GM19467 (cell line): Measurements from ENCODE around the gene CD4.

Source experiments
- ATAC-seq: cut with Tn5 transposase; IDR thresholded peaks from one replicate; pipeline ENCODE4 v1.9.1; 2021; ENCODE audit warnings: mild to moderate bottlenecking, moderate library complexity; ENCODE audit not compliant: unreplicated experiment

Gene CD4

GRCh38 chr12:6765048-6765633 lies 24.2 kb upstream of the CD4 start:
- no peak for ATAC-seq

DNA sequence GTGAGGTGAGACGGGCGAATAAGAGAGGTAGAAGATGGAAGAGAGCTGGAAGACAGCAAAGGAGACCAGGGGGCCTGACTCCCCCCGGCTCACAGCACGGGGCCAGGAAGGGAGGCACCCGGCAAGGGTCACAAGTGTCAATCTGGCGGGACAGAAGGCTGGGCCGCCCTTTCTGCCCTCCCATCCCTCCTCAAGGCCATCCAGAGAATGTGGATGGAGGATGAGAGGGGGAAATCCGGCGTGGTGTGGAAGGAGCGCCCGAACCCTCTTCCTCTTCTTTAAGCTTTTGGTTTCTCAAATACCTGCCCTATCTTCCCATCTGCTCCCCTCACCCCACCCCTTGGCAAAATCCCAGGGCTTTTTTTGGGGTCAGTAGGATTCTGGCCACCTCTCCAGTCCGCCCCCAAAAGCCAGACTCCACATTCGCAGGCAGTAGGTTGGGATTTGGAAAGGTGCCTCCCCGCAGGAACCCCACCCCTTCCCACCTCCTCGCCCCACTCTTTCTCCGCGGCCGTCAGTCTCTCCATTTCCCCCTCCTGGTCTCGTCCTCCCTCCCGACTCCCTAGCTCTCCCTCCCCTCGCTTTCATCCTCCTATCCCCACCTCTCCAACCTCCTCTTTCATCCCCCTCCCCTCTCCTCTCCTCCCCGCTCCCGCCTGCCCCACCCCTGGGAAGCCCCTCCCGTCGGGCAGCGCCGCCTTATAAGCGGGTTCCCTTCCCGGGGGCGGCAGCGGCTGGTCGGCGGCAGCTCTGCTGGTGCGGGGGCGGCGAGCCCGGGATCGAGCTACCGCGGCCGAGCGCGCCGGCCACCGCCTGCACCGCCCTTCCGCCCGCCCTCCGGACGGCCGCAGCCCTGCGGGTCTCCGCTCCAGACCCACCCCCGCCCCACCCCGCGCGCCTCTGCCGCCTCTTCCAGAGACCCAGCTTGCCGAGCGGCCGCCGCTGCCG lies 23.4 kb upstream of the CD4 start, which contains the start of gene PTMS:
Gene PTMS (plus strand): TSS at position 730 of the 948 bp plus-strand sequence. CDS start 343 bp downstream, outside the sequence.
- ATAC-seq: no peak

DNA sequence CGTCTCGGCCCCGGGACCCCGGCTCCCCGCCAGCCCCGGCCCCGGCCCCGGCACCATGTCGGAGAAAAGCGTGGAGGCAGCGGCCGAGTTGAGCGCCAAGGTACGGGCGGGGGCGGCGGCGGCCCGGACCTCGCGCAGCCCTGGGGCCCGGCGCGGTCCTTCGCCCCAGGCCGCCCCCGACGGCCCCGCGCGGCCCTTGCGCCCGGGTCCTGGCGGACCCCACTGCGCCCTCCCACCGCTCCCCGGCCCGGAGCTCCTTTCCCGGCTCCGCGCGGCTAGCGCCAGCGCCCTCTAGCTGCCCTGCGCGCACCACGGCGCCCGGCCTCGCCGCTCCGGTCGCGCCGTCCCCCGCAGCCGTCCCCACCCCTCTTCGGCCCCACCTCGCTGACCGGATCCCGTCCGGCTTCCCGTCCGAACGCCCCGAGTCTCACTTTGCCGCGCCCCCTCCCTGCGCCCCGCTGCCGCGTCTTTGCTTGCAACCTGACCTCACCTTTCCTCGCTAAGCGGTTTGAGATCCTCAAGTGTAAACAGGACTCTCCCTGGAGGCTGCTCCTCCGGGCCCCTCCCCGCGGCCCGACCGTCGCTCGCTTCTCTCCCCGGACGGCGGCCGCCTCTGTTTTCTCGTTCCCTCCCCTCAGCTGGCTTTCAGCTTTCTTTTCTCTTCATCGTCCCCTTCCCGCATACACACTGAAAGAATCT lies 22.5 kb upstream of the CD4 start:
- ATAC-seq: no peak

GRCh38 chr12:6767353-6768319 lies 21.7 kb upstream of the CD4 start:
- no peak for ATAC-seq

DNA sequence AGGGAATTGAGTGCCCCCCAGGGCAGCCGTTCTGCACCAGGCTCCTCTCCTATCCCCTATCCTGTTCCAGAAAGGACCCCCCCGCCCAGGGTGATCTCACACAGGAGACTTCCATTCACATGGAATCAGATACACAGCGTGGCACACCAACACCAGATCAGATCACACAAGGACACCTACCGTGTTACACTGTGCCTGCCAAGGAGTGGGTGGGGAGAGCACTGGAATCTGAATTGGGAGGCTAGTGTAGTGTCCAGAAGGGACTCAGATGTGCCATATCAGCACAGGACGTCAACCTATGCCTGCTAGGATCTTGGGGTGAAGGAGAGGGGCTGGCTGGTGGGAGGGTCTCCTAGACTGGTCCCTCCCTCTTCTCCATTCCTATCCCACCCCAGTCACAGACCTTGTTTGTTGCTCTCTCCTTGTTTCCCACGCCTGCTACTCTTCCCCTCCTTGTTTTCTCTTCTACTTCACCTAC lies 20.9 kb upstream of the CD4 start:
- ATAC-seq: no peak

- no peak for ATAC-seq
Observed at GRCh38 chr12:6768990-6769389, 20.3 kb upstream of the CD4 start.

GRCh38 chr12:6769666-6770065 lies 19.7 kb upstream of the CD4 start:
- no peak for ATAC-seq

- ATAC-seq: no peak
Observed at GRCh38 chr12:6770094-6770493, 19.2 kb upstream of the CD4 start.

DNA sequence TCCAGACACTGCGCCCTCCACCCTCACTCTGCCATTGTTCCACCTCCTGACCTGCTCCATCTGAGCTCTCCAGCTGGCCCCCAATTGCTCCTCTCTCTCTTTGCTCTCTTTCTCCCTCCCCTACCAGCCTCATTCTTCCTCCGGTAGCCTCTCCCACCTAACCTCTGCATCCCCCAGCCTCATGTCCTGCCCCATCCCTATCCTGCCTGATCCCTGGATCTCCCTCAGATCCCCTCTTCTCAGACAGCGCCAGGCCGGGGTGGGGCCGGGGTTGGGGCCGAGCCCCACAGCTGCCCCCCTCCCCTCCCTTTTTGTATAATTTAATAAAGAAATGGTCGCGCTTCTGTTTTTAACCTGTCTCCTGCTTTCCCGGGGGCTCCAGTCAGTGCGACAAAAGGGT lies 18.7 kb upstream of the CD4 start:
- ATAC-seq: no peak

GRCh38 chr12:6771091-6771495 lies 18.2 kb upstream of the CD4 start:
- no peak for ATAC-seq

- ATAC-seq: no peak
Observed at GRCh38 chr12:6771509-6772330, 17.6 kb upstream of the CD4 start.

DNA sequence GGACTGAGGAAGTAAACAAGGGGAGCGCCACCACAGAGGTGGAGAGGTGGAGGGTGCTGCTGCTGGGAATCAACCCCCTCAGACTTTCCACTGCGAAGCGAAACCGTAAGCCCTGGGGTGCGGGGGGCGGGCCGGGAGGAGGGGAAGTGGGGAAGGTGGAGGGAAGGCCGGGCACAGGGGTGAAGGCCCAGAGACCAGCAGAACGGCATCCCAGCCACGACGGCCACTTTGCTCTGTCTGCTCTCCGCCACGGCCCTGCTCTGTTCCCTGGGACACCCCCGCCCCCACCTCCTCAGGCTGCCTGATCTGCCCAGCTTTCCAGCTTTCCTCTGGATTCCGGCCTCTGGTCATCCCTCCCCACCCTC lies 17.0 kb upstream of the CD4 start, which contains the start of gene LAG3:
Gene LAG3 (plus strand): TSS at position 190 of the 365 bp plus-strand sequence. CDS start 333 bp downstream, outside the sequence.
- ATAC-seq: no peak

GRCh38 chr12:6772726-6773589 lies 16.4 kb upstream of the CD4 start:
- no peak for ATAC-seq

DNA sequence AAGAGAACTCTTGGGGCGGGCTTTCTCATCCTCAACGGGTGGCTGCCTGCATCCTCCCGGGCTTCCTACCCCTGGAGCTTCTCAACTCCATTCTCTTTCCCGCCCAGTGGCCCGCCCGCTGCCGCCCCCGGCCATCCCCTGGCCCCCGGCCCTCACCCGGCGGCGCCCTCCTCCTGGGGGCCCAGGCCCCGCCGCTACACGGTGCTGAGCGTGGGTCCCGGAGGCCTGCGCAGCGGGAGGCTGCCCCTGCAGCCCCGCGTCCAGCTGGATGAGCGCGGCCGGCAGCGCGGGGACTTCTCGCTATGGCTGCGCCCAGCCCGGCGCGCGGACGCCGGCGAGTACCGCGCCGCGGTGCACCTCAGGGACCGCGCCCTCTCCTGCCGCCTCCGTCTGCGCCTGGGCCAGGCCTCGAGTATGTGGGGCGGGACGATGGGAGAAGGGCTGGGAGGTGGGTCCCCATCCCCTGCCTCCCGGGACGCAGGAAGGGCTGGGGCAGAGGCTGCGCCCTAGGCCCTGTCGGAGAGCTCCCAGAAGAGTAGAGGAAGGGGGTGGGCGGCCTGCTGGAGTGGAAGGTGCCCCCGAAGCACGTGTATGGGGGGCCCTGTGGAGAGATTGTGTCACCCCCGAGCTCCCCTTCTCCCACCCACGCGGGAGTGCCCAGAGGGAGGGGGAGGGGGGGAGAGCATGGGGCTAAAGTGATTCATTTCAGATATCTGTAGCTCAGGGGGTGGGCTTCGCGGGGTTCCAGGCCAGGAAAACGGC lies 15.6 kb upstream of the CD4 start:
- no peak for ATAC-seq

GRCh38 chr12:6774499-6775062 lies 14.7 kb upstream of the CD4 start:
- ATAC-seq: no peak

DNA sequence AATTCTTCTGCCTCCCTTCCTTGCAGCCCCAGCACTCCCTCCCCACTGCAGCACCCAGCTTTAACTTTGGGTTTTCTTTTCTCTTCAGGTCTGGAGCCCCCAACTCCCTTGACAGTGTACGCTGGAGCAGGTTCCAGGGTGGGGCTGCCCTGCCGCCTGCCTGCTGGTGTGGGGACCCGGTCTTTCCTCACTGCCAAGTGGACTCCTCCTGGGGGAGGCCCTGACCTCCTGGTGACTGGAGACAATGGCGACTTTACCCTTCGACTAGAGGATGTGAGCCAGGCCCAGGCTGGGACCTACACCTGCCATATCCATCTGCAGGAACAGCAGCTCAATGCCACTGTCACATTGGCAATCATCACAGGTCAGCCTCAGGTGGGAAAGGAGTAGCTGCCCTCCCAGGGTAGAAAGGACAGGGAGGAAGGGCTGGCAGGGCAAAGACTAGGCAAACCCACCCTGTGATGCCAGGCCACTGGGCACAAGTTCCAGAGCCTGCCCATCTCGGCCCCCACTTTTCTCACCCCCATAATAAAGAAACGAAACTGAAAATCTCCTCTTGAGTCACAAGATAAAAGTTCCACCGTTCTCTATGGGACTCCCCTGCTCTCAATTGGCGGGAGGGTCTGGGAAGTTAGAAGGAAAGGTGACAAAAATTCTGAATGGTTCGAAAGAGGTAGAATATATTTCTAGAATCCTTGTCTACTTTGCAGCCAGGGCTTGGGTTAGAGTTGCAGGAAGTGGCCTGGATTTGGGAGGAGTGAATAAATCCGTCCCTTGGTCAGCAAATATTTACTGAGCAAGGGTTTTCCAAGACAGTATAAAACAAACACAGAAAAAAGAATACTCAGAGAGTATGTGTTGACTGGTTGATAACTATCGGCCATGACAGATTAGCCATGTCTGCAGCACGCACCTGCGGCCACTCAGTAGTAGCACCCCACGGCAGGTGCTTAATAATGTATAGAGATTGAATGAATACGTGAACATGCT lies 13.8 kb upstream of the CD4 start:
- no peak for ATAC-seq
